Activated gamma-delta T cell (primary cell): ENCODE data around the gene SDK2.

Experiments
- DNase-seq: peaks from one replicate; lab custom pipeline; 2025; lab: John Stamatoyannopoulos, UW

SDK2 gene

GRCh38 chr17:73609758-73610157, 34.5 kb downstream of the SDK2 start:
- DNase-seq = no peak

DNA sequence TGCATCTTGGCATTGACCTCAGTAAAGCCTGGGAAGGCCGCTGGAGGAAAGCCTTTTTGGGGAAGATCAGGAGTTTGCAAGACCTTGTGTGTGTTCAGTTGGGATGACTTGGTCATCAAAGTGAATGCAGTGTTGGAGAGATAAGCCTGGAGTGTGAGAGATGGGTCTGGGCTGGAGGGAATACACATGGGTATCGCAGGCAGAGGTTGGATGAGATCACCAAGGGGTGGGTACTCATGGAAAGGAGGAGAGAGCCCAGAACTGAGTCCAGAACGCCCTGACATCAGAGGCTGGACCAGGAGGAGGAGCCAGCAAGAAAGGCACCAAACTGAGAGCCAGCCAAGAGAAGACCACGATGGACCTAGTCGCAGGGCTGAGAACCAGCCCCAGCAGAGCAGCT, 35.2 kb downstream of the SDK2 start:
- DNase-seq = no peak

GRCh38 chr17:73605444-73605843, 38.8 kb downstream of the SDK2 start:
- no peak for DNase-seq

DNA sequence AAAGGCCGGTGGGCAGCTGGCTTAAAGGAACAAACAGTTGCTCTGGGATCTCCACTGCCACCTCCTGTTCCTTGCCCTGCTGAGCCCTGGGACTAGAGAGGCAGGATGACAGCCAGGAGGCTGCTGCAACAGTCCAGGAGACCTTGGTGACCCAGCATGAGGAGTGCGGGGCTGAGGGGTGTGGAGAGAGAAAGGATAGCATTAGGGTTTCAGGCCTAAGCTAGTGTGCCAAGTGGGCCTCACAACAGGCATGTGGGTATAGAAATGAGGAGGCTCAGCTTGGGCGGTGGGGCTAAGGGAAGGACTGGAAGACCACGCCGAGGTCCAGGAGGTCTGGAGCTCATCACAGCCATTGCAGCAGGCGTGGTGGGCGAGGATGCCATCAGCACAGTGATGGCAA, 39.8 kb downstream of the SDK2 start:
- DNase-seq = no peak

DNA sequence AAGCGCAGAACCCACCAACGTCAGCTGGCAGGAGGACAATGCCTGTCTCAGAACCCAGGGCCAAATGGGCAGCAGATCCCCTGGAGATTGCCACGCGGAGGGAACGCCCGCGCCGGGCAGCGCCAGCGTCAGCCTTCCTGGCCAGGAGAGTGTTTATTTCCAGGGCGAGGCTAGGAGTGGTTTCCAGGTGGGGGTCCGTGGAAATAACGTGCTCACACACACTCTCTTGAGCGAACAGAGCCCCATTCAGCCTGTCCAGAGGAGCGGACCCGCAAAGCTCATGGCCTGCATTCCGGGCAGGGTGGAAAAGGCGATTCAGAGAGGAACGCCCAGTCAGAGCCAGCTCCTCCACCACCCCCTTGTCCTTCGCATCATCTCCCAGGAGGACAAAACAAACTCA, 40.3 kb downstream of the SDK2 start:
- DNase-seq = no peak

DNA sequence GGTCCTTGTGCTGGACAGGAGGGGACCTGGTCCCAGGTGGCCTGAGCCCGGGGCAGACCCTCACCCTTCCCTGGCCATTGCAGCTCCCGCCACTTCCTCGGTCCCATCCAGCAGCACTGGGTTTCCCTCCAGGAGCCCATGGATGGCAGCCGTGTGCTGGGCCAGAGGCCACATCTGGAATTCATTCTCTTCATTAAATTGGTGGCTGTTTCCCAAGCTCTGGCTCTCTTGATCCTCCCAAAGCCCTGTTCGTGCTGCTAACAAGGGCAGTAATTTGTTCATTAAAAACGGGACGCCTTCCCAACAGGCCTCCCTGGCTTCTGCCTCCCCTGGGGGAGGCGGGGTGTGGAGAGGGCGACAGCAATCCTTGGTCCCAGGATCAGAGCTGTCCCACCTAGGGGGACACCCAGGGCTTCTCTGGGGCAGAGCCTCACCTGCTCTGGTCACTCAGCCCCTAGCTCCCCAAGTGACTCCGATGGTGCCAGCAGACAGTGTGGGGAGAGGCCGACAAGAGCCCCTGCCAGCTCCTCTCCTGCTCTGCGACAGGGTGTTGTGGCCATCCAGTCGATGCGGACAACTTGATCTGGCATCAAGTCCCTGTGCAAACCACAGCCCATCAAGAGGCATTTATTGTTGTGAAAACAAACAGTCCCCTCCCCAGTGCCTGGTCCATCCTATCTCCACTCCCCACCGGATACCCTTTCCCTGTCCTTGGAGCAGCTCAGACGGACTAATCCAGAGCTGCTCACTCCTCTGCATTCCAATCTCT, 44.0 kb downstream of the SDK2 start:
- no peak for DNase-seq

GRCh38 chr17:73599599-73599998, 44.6 kb downstream of the SDK2 start:
- no peak for DNase-seq

DNA sequence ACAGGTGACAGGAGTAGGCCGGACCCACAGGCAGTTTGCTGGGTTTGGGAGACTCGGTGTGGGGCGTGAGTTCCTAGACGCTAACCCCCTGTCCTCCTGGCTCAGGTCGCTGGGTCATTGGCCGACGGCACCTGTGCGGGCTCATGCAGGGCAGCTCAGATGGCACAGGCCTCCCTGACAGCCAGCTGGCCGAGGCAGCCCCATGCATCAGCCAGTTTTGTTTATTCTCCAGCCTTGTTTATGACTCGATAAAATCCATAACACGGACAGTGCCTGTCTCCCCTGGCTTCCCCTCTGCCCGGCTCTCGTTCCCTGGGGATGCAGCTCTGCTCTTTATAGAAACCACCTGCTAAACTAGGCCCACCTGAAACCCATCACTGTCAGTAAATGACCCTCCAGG, 46.0 kb downstream of the SDK2 start:
- no peak for DNase-seq

- DNase-seq = no peak
These were observed 48.3 kb downstream of the SDK2 start for GRCh38 chr17:73595931-73596330.

DNA sequence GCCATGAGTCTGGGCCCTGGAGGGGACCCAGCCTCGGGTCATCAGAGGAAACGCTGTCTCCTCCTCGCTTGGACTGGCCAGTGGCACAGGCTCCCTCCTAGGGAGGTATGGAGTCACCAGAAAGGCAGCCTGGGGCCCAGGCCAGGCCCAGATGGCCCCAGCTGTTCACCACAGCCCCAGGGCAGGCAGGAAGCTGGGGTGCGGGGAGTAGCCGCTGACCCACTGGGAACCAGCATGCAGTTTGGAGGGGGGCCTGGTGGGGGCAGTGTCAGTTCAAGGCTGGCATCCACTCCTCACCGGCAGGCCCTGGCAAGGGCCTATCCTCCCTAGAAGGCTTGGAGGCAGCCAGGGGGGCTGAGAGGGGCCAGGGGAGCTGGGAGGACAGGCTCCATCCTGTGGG, 48.8 kb downstream of the SDK2 start:
- no peak for DNase-seq

GRCh38 chr17:73595068-73595467, 49.2 kb downstream of the SDK2 start:
- DNase-seq = no peak

DNA sequence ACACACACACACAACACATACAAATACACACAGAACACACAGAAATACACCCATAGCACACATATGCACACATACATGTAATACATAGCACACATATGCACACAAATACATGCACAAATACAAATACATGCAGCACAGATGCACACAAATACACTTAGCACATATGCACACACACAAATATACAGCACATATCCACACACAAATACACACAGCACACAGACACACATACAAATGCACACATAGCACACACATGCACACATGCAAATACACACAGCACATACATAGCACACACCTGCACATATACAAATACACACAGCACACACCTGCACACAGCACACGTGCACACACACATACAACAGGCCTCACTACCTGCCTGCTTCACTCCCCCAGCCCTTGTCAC, 49.6 kb downstream of the SDK2 start:
- no peak for DNase-seq

DNA sequence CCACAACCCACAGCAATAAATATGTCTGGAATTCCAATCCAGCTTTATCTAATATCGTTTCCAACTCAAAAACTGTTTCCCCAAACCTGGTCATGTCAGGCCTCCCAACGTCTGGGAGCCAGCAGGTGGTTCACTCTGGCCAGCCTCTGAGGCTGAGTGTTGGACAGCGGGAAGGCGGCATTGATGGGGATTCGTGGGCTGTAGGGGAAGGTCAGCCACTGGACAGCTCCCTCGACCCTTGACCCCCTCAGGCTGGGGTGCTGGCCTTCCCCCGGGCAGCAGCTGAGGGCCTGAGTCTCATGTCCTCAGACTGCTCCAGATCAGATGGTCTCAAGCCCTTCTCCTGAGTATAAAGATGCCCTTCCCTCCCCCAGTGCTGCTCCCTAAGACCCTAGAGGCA, 50.2 kb downstream of the SDK2 start:
- no peak for DNase-seq

- DNase-seq = no peak
These were observed 50.8 kb downstream of the SDK2 start for GRCh38 chr17:73593249-73593965.

- no peak for DNase-seq
These were observed 51.7 kb downstream of the SDK2 start for GRCh38 chr17:73592501-73592961.

GRCh38 chr17:73592079-73592415, 52.2 kb downstream of the SDK2 start:
- no peak for DNase-seq

DNA sequence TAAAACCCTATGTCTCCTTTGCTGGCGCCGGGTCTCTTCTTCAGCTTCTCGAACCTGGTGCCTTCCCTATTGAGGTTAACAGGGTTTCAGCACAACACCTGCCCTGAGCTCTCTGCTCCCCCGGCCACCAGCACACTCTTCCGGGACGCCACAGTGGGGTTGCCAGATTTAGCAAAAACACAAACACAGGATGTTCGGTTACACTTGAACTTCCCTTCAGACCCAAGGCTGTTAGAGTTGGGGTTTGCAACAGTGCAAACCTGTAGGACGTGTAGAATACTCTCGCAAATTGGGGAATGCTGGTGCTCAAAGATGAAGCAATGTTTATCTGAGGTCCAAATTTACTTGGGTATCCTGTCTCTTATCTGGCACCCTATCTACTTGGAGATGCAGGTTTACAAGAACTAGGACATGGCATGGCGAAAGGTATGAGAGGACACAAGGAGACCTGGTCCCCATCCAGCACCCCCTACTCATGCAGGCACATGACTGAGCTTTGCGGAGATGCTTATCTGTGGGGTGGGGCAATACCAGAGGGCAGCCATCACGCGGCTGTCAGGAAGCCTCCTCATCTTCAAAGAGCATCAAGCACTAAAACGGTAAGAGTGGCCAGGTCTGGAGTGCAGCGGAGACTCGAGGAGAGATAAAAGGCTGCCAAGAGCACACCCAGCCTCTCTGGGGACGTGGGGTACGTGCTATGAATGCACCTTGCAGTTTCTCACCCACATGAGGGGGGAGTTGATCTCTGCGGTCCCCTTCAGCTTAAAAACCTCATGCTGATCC, 52.8 kb downstream of the SDK2 start:
- DNase-seq = no peak

GRCh38 chr17:73589363-73589980, 54.8 kb downstream of the SDK2 start:
- no peak for DNase-seq

- no peak for DNase-seq
These were observed 55.4 kb downstream of the SDK2 start for GRCh38 chr17:73588891-73589290.

DNA sequence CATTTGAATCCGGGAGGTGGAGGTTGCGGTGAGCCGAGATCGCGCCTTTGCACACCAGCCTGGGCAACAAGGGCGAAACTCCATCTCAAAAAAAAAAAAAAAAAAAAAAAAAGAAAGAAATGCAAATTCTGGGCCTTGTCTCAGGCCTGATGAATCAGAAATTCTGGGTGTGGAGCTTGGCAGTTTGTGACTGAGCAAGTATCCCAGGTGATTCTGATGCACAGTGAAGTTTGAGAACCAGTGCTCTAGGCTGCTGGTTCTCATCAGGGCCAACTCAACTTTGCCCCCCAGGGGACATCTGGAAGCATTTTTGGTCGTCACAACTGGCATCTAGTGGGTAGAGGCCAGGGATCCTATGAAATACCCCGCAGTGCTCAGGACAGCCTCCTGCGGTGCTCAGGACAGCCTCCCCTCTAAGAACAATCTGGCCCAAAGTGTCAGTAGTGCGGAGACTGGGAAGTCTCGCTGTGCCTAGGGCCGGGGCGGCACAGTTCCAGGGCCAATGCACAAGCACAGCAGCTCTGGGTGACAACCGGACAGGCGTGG, 55.9 kb downstream of the SDK2 start:
- DNase-seq = no peak

GRCh38 chr17:73586921-73587602, 57.2 kb downstream of the SDK2 start:
- DNase-seq = no peak
